ENCODE measurements around the gene ADIPOR2. TPM values are rescaled to one million over a fixed set of nuclear protein-coding genes. Genes with fewer than 3 reads are reported as not detected.

Gene ADIPOR2
- total and polyA plus RNA-seq, 2 donors (not counting 1 experiment from before 2014, with no cell fraction given), result 9.2 to 35.9 TPM

- Histone ChIP-seq H3K27ac (ENCODE audit: low read length in 2 of 2) (no peak overlapping the region), H3K9me3 (ENCODE audit: control extremely low read depth in 1 of 3, control insufficient read depth in 2 of 3, insufficient read depth in 1 of 3, low read length in 2 of 3) (peaks cover 0 to 11% (median 0%) of the 10 kb centered on the region in 3 donors), H4K20me1 (ENCODE audit: control insufficient read depth, insufficient read depth, low read length, poor library complexity, severe bottlenecking) (no peaks in the 10 kb centered on the region), H3K4me3 (ENCODE audit: control extremely low read depth in 1 of 5, extremely low read depth in 1 of 5, insufficient read depth in 1 of 5, low read depth in 2 of 5, low read length in 4 of 5) (no peak overlapping the region), H2AFZ (ENCODE audit: insufficient read depth, low read depth, low read length, poor library complexity, severe bottlenecking) (no peak overlapping the region), H3K4me2 (replicated peaks; ENCODE audit: low read depth, low read length, poor library complexity, severe bottlenecking) (no peak overlapping the region), H3K4me1 (ENCODE audit: control insufficient read depth in 2 of 2, insufficient read depth in 2 of 2, low read length in 2 of 2) (peaks cover 0 to 8% of the 10 kb centered on the region in 2 donors), H3K9ac (ENCODE audit: low read length) (no peak overlapping the region), H3K36me3 (replicated peaks in 1 of 2; ENCODE audit: control extremely low read depth in 1 of 2, control insufficient read depth in 1 of 2, extremely low read depth in 1 of 2, insufficient read depth in 2 of 2, low read length in 1 of 2) (no peaks in the 10 kb centered on the region), H3K79me2 (ENCODE audit: control insufficient read depth, insufficient read depth, low read length) (no peaks in the 10 kb centered on the region), H3K27me3 (replicated peaks in 1 of 4; ENCODE audit: control extremely low read depth in 1 of 4, control insufficient read depth in 3 of 4, insufficient read depth in 4 of 4, low read length in 3 of 4) (no peaks in the 10 kb centered on the region)
- TF ChIP-seq EZH2 (IDR thresholded peaks at IDR 0.05; ENCODE audit: borderline replicate concordance, insufficient read depth, low read depth, low read length, poor library complexity, severe bottlenecking) (no peak), CTCF (IDR thresholded peaks at IDR 0.05) (no peak)
- H3K27me3 Mint-ChIP-seq, result no peaks in the 10 kb centered on the region
- H3K4me3 Mint-ChIP-seq, result no peak overlapping the region
- peaks cover 7% of the 10 kb centered on the region for H3K4me1 Mint-ChIP-seq
- no peak overlapping the region for H3K27ac Mint-ChIP-seq
- ChIA-PET POLR2A (interaction anchor here (1.4 kb wide), 1 partner anchor 9 kb away, joined by 3 read pairs; no protein-coding TSS in a partner anchor), CTCF (interaction anchor here (1.8 to 2.0 kb wide), 2 partner anchors 15 to 133 kb away, joined by 3 to 6 read pairs; no protein-coding TSS in a partner anchor)
- WGBS (ENCODE audit: insufficient coverage), result 97% methylated on average over 14 of the region's 15 CpGs
- no peak for ATAC-seq (ENCODE audit: low read depth)
- peaks cover 2% of the 10 kb centered on the region for H3K9me3 Mint-ChIP-seq (ENCODE audit: insufficient read depth)
- no peak for DNase-seq
- intact Hi-C loops (cut with micrococcal nuclease), result loop anchor here (10.0 kb wide), 1 partner anchor 1422 kb away; the partner anchor contains the start of gene KDM5A
Measured at GRCh38 chr12:1807087-1807860, 116.4 kb downstream of the ADIPOR2 start.

Data from B cell (primary cell).